IMR-90 (cell line): ENCODE measurements around the gene CDH1. TPM values are rescaled to one million over a fixed set of nuclear protein-coding genes. Genes with fewer than 3 reads are reported as not detected.

ENCODE experiments used
- ATAC-seq: fragments of 200-7000 bp; cut with Tn5 transposase; 2 replicates; pipeline ENCODE4 v1.9.1; 2020; ENCODE audit warnings: low read depth, mild to moderate bottlenecking, moderate library complexity
- BruUV-seq: library from RNA; stranded (reverse); fragments of 400-500 nt; replicated peaks from 2 replicates; lab custom pipeline; 2021; lab: Mats Ljungman, UMichigan
- CTCF ChIA-PET: fragments of 300-600 bp; formaldehyde crosslinking; extraction: SDS; loops from one replicate; lab custom pipeline; 2021; ENCODE audit warnings: antibody characterized with exemption; lab: Yijun Ruan, JAX
- POLR2A ChIA-PET: fragments of 300-600 bp; sonication (Branson Sonifier 250); formaldehyde crosslinking; loops from one replicate; lab custom pipeline; 2022; ENCODE audit warnings: antibody characterized with exemption; ENCODE audit not compliant: unreplicated experiment; lab: Charles Lee
- DNase-seq: peaks from one replicate; pipeline ENCODE4 v3.0.0; 2013
- H2AFZ ChIP-seq: replicated peaks from 2 replicates; pipeline ENCODE3; 2013; ENCODE audit warnings: low read length, mild to moderate bottlenecking; ENCODE audit not compliant: poor library complexity
- H2AK5ac ChIP-seq: 2 replicates; pipeline ENCODE4 v1.6.1; 2013; ENCODE audit warnings: low read depth, low read length, inconsistent platforms
- H2AK9ac ChIP-seq: replicated peaks from 2 replicates; pipeline ENCODE3; 2013; ENCODE audit warnings: mild to moderate bottlenecking, low read depth, low read length, moderate library complexity; ENCODE audit not compliant: poor library complexity
- H2BK120ac ChIP-seq: 2 replicates; pipeline ENCODE4 v1.6.1; 2013; ENCODE audit warnings: low read depth, low read length, inconsistent platforms
- H2BK15ac ChIP-seq: 3 replicates; pipeline ENCODE4 v1.6.1; 2013; ENCODE audit warnings: low read depth, low read length, inconsistent platforms
- H2BK20ac ChIP-seq: 2 replicates; pipeline ENCODE4 v1.6.1; 2013; ENCODE audit warnings: low read depth, mild to moderate bottlenecking, inconsistent platforms, low read length, moderate library complexity
- H2BK5ac ChIP-seq: 2 replicates; pipeline ENCODE4 v1.6.1; 2013; ENCODE audit warnings: mild to moderate bottlenecking, low read depth, low read length, inconsistent platforms; ENCODE audit not compliant: poor library complexity, severe bottlenecking
- H3K14ac ChIP-seq: replicated peaks from 2 replicates; pipeline ENCODE4 v1.6.1; 2013; ENCODE audit warnings: low read depth, low read length, inconsistent platforms
- H3K18ac ChIP-seq: 2 replicates; pipeline ENCODE4 v1.6.1; 2013; ENCODE audit warnings: low read depth, low read length, control low read depth
- H3K23ac ChIP-seq: 2 replicates; pipeline ENCODE4 v1.6.1; 2013; ENCODE audit warnings: low read depth, low read length, inconsistent platforms
- H3K27ac ChIP-seq: 2 replicates; pipeline ENCODE4 v1.5.1; 2013; ENCODE audit warnings: mild to moderate bottlenecking, control low read depth, low read length; ENCODE audit not compliant: insufficient read depth
- H3K27me3 ChIP-seq: 2 replicates; pipeline ENCODE4 v1.6.1; 2013; ENCODE audit warnings: low read length; ENCODE audit not compliant: control insufficient read depth, insufficient read depth
- H3K36me3 ChIP-seq: 2 replicates; pipeline ENCODE4 v1.6.1; 2013; ENCODE audit warnings: low read length, mixed read lengths; ENCODE audit not compliant: control insufficient read depth, insufficient read depth
- H3K4ac ChIP-seq: 2 replicates; pipeline ENCODE4 v1.6.1; 2013; ENCODE audit warnings: low read depth, low read length, inconsistent platforms
- H3K4me1 ChIP-seq: 2 replicates; pipeline ENCODE4 v1.6.1; 2013; ENCODE audit warnings: low read length, mixed read lengths; ENCODE audit not compliant: control insufficient read depth, insufficient read depth
- H3K4me2 ChIP-seq: 2 replicates; pipeline ENCODE4 v1.6.1; 2013; ENCODE audit warnings: low read depth, mild to moderate bottlenecking, control low read depth, low read length, moderate library complexity
- H3K4me3 ChIP-seq: 2 replicates; pipeline ENCODE4 v1.5.1; 2013; ENCODE audit warnings: low read depth, mild to moderate bottlenecking, control low read depth, low read length, moderate library complexity; ENCODE audit not compliant: insufficient read depth
- H3K56ac ChIP-seq: 2 replicates; pipeline ENCODE4 v1.6.1; 2013; ENCODE audit warnings: low read length, inconsistent platforms; ENCODE audit not compliant: insufficient read depth; ENCODE audit errors: extremely low read depth
- H3K79me1 ChIP-seq, 2 experiments: 2 replicates each; pipeline ENCODE4 v1.6.1; 2013; ENCODE audit warnings: low read length in 2 of 2, inconsistent platforms in 1 of 2, low read depth in 1 of 2
- H3K9ac ChIP-seq: 2 replicates; pipeline ENCODE4 v1.6.1; 2013; ENCODE audit warnings: low read depth, low read length, control low read depth
- H3K9me1 ChIP-seq: 2 replicates; pipeline ENCODE4 v1.6.1; 2013; ENCODE audit warnings: low read length, inconsistent platforms; ENCODE audit not compliant: insufficient read depth
- H3K9me3 ChIP-seq: 2 replicates; pipeline ENCODE4 v1.6.1; 2013; ENCODE audit warnings: low read length; ENCODE audit not compliant: control insufficient read depth, insufficient read depth
- H4K20me1 ChIP-seq: 2 replicates; pipeline ENCODE4 v1.6.1; 2013; ENCODE audit warnings: low read length, inconsistent platforms; ENCODE audit not compliant: insufficient read depth
- H4K5ac ChIP-seq: 2 replicates; pipeline ENCODE4 v1.6.1; 2013; ENCODE audit warnings: mild to moderate bottlenecking, low read depth, low read length, control low read depth
- H4K8ac ChIP-seq, 2 experiments: 2 replicates each; pipeline ENCODE4 v1.6.1; 2013; ENCODE audit warnings: low read depth in 2 of 2, low read length in 2 of 2, control low read depth in 1 of 2, inconsistent platforms in 1 of 2
- H4K91ac ChIP-seq: 2 replicates; pipeline ENCODE4 v1.6.1; 2013; ENCODE audit warnings: low read depth, low read length, inconsistent platforms; ENCODE audit not compliant: insufficient read depth
- BHLHE40 ChIP-seq: fragments of 150-350 bp; IDR thresholded peaks from 2 replicates; pipeline ENCODE4 v1.6.1; 2016; ENCODE audit warnings: mild to moderate bottlenecking, low read depth, low read length
- FOS ChIP-seq: fragments of 150-350 bp; IDR thresholded peaks from 2 replicates; pipeline ENCODE4 v1.6.1; 2016; ENCODE audit warnings: low read depth, low read length
- MXI1 ChIP-seq: IDR thresholded peaks from 2 replicates; pipeline ENCODE4 v1.6.1; 2012; ENCODE audit warnings: low read depth, mild to moderate bottlenecking, low read length, moderate library complexity, borderline replicate concordance
- NFE2L2 ChIP-seq: fragments of 150-350 bp; IDR thresholded peaks from 2 replicates; pipeline ENCODE4 v1.6.1; 2016; ENCODE audit warnings: low read depth, mild to moderate bottlenecking, low read length
- RCOR1 ChIP-seq: IDR thresholded peaks from 2 replicates; pipeline ENCODE4 v1.6.1; 2012; ENCODE audit warnings: mild to moderate bottlenecking, low read length, improper control_type of control experiment; ENCODE audit not compliant: insufficient replicate concordance
- RFX5 ChIP-seq: IDR thresholded peaks from 2 replicates; pipeline ENCODE4 v1.8.0; 2012; ENCODE audit warnings: low read depth, mild to moderate bottlenecking, low read length, moderate library complexity
- SMC3 ChIP-seq: fragments of 150-350 bp; IDR thresholded peaks from 2 replicates; pipeline ENCODE4 v1.6.1; 2016; ENCODE audit warnings: low read depth, mild to moderate bottlenecking, antibody characterized with exemption, low read length, moderate library complexity
- USF2 ChIP-seq: fragments of 150-350 bp; IDR thresholded peaks from 2 replicates; pipeline ENCODE4 v1.6.1; 2017; ENCODE audit warnings: mild to moderate bottlenecking, antibody characterized with exemption, low read length, low read depth
- WGBS, 2 experiments: methylation state at CpG; one replicate each; pipeline versions ENCODE4 v1.1.5 to v1.1.7; 2013; ENCODE audit warnings: missing lambda C conversion rate in 2 of 2; ENCODE audit not compliant: insufficient read length in 1 of 2; ENCODE audit errors: extremely low coverage in 2 of 2; 5-methylcytosine and 5-hydroxymethylcytosine counted together
- dilution Hi-C: fragments of 300-500 bp; cut with HindIII; formaldehyde crosslinking; loops from one replicate; pipeline ENCODE4 v1.14.3; 2018; ENCODE audit warnings: low sequenced_read_pairs; ENCODE audit not compliant: unreplicated experiment
- in situ Hi-C: fragments of 300-500 bp; cut with MboI; formaldehyde crosslinking; loops from 3 replicates; pipeline ENCODE4 v1.14.3; 2019; ENCODE audit warnings: low sequenced_read_pairs, inconsistent platforms, mixed read lengths
- intact Hi-C: fragments of 100-400 bp; cut with micrococcal nuclease; formaldehyde crosslinking; loops from 2 replicates; pipeline ENCODE4 v1.10.0; 2022
- polyA plus RNA-seq, 3 experiments: library from polyadenylated mRNA; depleted of rRNA; stranded (reverse); fragments of >200 nt; gene quantifications; 2 replicates each; pipeline ENCODE4 v1.2.3, GENCODE V29; 2012; ENCODE audit warnings: low replicate concordance in 1 of 3
- total RNA-seq: library from RNA; depleted of rRNA; stranded (reverse); fragments of >200 nt; gene quantifications from 2 replicates; pipeline ENCODE4 v1.2.3, GENCODE V29; 2012

Gene CDH1
- total and polyA plus RNA-seq, 2 of the 4 experiments (the other 2 are of a cell fraction): under 0.01 TPM; not detected in 1

DNA sequence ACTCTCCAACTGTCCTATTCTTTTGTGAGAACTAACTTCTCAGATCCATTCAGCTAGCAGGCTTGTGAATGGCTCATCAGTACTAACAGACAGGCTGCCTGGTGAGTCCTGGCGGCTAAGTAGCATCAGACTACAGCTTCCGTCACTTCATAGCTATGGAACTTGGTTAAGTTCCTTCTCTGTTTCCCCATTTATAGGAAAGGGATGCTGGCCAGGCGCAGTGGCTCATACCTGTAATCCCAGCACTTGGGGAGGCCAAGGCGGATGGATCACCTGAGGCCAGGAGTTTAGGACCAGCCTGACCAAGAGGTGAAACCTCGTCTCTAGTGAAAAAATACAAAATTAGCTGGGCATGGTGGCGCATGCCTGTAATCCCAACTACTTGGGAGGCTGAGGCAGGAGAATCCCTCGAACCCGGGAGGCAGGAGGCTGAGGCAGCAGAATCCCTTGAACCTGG lies 56.3 kb downstream of the CDH1 start:
- ATAC-seq: 0 out of 2 replicates have a peak, but pooled peaks have one; percentile 5
- no peaks in the 10 kb centered on the region for H3K36me3 ChIP-seq
- H3K4ac ChIP-seq: no peak overlapping the region
- H3K4me3 ChIP-seq: no peak overlapping the region
- H3K18ac ChIP-seq: no peak overlapping the region; the same call in 1 of the 2 replicates
- no peaks in the 10 kb centered on the region for H3K9me1 ChIP-seq
- H3K56ac ChIP-seq: no peak overlapping the region
- no peak overlapping the region for H2AK9ac ChIP-seq
- H4K5ac ChIP-seq: no peak overlapping the region
- no peak overlapping the region for H3K14ac ChIP-seq
- peaks cover 13% of the 10 kb centered on the region for H3K4me1 ChIP-seq
- no peak overlapping the region for H2AK5ac ChIP-seq
- dilution Hi-C loops: no loop called here
- H3K79me1 ChIP-seq: no peaks in the 10 kb centered on the region
- no peak overlapping the region for H3K23ac ChIP-seq
- no peak overlapping the region for H2BK15ac ChIP-seq
- no peak overlapping the region for H4K8ac ChIP-seq
- in situ Hi-C loops: no loop called here
- TF ChIP-seq SMC3 (no peak), USF2 (no peak), MXI1 (no peak), BHLHE40 (no peak), NFE2L2 (no peak), RCOR1 (no peak), FOS (no peak), RFX5 (no peak)
- H2AFZ ChIP-seq: no peak overlapping the region
- no peak for DNase-seq
- H3K4me2 ChIP-seq: peak overlapping the region; percentile 12; the same call in 1 of the 2 replicates
- ChIA-PET POLR2A (no interaction called here), CTCF (interaction anchor here (0.6 to 1.2 kb wide), 3 partner anchors 9 to 330 kb away, joined by 3 to 6 read pairs (median 3); no protein-coding TSS in a partner anchor)
- no TSS peak for BruUV-seq
- no peaks in the 10 kb centered on the region for H3K9me3 ChIP-seq
- no peak overlapping the region for H2BK20ac ChIP-seq
- intact Hi-C loops: no loop called here
- no peaks in the 10 kb centered on the region for H4K20me1 ChIP-seq
- peaks cover 6% of the 10 kb centered on the region for H3K27me3 ChIP-seq
- 89% methylated on average over 2 of the region's 8 CpGs; no CpG with 5 or more reads in 1 of the 2 experiments for WGBS, 2 experiments
- no peak overlapping the region for H4K91ac ChIP-seq
- H2BK5ac ChIP-seq: no peak overlapping the region
- 0 out of 2 replicates have a peak overlapping the region, but pooled peaks have one; percentile 11 for H3K9ac ChIP-seq
- H3K27ac ChIP-seq: no peak overlapping the region
- H2BK120ac ChIP-seq: no peak overlapping the region
